Measurements from ENCODE around the gene HSPA4L.

Gene HSPA4L

DNA sequence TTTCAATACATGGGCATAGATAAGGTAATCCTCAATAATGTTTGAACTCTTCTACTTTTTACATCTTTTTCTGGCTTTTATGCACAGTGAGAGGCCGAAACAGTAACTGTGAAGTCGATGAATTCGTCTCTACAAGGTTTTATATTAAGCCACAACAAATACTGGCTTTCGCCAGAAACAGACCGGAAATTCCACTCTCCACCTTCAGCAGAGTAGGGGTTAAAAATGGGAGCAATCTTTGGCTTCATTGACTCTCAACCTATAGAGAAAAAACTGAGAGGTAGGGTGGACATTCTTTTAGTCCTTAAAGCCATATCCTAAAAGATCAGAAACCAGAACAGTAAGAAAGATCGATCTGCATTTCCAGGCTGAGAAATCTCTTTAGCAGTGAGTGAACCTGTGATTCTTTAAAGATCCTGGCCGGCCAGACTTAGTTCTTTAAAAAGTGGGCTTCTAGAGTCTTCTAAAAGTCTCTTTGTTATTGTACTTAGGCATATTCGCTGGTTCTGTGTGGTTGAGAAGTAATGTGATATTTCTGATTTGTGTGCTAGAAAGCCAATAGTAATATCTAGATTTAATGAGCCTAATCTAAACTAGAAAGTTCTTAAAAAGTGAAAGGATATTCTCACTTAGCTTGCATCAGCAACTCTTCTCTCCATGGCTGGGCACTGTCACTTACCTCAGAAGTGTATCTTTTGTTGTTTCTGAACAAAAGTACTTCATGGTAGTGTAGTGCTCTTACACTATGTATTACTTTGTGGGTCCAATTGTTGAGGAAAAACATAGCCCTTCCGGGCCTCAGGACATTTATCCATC lies 2.0 kb downstream of the HSPA4L start:
- DNase-seq = no peak

DNA sequence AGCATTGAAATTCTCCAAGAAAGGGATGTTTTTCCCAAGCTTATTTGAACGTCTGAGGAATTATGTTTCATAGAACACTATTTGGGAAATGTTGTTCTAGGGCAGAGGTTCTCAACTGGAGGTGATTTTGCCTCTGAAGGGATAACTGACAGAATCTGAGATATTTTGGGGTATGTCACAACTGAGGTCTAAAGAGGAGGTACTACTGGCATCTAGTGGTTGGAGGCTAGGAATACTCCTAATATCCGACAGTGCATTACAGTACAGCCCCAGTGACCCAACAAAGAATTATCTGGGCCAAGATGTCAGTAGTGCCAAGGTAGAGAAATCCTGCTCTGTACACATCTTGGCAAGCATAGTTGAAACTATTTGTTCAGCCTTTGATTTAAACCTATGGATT lies 6.4 kb downstream of the HSPA4L start:
- DNase-seq = no peak

DNA sequence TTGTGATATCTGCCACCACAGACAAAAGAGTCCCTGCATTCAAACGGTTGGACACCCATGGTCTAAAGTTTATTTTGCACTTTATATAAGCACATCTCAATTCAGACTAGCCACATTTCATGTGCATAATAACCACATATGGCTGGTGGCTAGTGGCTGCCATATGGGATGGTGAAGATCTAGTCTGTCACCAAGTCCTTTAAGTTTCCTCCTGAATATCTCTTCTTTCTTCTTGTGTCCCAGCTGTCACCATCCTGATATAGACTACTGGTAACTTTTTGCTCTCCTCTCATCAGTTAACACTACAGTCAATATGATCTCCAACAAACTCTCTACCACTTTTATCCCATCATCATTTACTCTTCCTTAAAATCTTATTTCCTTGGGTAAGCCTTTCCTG lies 9.3 kb downstream of the HSPA4L start:
- DNase-seq = no peak

DNA sequence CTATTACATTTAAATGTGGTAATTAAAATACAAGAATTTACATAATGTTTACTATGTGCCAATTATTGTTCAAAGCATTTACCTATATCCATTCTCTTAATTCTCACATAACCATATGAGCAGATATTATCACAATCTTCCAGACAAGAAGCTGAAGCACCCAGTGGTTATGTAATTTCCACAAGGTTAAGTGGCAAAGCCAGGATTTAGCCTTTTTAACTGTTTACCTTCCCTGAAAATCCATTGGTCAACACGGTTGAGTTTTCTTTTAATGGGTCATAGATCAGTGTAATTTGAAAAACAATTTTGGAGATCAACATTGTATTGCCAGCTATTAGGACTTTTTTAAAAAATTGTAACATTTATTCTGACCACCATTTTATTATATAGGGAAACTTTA lies 11.4 kb downstream of the HSPA4L start:
- DNase-seq = no peak

DNA sequence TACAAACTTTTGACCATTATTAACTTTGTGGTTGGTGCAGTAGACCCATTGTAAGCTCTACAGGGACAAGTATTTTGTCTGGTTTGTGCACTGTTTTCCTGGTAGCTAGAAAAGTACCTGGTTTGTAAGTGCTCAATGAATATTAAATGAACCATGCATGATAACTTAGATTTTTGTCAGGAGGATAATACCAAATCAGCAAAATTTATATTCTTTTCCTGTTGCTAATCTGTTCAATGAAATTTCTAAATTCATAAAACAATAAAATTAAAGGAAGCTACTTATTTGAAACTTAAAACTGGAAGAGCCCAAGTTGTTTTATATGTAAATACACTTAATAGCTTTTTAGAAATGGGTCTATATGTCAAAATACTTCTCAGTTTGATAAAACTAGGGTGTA lies 17.6 kb downstream of the HSPA4L start:
- no peak for DNase-seq

DNA sequence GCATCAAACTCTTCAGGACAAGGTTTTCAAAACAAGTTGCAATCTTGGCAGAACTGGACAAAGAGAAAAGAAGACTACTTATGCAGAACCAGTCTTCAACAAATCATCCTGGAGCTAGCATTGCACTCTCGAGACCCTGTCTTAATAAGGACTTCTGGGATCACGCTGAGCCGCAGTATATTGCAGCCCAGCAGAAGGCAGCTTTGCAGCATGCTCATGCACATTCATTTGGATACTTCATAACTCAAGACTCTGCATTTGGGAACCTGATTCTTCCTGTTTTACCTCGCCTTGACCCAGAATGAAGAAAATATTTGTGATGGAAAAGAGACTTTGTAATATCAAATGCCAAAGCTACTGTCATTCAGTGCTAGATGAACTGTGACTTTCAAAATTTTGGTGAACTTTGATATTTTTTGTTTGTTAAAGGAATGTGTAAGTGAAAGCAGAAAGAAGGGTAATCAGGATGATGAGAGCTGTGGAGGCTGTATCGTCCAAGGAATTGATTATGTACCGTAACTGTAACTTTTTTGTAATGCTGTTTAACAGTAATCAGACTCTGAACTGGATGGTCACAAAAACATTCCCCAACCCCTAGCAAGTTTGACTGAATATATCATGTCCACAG lies 27.2 kb downstream of the HSPA4L start:
- DNase-seq = no peak

DNA sequence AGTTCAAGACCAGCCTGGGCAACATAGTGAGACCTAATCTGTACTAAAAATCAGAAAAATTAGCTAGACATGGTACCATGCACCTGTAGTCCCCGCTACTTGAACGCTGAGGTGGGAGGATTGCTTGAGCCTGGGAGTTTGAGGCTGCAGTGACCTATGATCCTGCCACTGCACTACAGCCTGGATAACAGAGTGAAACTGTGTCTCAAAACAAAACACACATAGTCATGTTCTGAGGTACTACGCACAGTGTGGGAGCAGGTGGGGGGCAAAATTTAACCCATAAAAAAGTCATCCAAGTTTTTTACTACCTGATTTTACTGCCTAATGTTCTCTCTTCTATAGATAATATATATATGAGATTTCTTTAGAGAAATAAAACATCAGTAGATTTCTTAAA lies 28.4 kb downstream of the HSPA4L start:
- DNase-seq = no peak

DNA sequence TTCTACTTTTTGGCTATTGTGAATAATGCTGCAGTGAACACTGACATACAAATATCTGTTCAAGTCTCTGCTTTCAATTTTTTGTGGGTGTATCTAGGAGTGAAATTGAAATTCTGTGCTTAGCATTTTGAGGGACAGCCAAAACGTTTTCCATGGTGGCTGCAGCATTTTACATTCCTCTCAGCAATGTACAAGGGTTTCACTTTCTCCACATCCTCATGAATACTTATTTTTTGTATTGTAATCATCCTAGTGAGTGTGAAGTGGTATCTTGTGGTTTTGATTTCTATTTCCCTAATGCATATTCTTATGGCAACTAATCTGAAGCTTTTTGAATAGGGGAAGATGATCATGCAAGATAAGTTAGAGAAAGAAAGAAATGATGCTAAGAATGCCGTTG lies 40.3 kb downstream of the HSPA4L start:
- DNase-seq = no peak

DNA sequence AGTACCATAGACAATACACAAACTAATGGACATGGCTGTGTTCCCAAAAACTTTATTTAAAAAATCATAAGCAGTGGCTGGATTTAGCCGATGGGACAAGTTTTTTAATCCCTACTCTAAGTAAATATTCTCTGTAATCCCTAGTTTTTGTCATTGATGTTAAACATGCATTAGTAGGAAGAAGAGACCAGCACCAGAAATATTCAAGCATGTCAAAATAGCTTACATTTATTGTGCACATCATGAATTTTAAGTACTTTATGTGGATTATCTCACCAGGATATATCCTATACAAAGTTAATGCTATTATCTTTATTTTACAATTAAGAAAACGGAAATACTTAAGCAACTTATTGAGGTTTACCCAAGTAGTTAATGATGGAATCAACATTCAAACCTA lies 46.0 kb downstream of the HSPA4L start:
- DNase-seq = no peak

DNA sequence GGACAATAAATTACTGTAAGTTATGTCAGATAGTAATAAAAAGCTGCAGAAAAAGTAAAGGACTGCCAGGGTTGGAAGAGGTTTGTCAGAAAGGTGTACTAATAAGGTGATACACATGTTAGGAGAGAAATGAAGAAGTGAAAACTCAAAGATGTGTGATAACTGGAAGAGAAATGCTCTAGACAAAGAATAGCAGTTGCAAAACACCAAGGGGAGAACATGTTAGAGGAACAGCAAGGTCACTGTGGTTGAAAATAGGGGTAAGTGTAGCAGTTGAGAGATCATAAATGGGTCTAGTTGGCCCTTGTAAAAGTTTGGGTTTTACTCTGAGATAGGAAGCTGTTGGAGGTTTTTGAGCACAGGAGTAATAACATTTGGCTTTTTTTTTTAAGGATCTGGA lies 46.9 kb downstream of the HSPA4L start:
- no peak for DNase-seq

DNA sequence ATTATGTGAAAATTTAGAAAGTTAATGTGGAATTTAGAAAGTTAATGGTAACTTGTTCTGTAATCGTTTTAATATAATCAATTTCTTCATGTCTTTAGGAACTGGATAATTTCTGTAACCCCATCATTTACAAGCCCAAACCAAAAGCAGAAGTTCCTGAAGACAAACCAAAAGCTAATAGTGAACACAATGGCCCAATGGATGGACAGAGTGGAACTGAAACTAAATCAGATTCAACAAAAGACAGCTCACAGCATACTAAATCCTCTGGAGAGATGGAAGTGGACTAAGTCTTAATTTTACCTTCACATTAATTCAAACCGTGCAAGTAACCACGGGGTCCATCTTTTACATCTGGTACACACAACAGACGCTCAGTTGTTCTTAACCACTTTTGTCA lies 50.5 kb downstream of the HSPA4L start:
- DNase-seq = no peak

DNA sequence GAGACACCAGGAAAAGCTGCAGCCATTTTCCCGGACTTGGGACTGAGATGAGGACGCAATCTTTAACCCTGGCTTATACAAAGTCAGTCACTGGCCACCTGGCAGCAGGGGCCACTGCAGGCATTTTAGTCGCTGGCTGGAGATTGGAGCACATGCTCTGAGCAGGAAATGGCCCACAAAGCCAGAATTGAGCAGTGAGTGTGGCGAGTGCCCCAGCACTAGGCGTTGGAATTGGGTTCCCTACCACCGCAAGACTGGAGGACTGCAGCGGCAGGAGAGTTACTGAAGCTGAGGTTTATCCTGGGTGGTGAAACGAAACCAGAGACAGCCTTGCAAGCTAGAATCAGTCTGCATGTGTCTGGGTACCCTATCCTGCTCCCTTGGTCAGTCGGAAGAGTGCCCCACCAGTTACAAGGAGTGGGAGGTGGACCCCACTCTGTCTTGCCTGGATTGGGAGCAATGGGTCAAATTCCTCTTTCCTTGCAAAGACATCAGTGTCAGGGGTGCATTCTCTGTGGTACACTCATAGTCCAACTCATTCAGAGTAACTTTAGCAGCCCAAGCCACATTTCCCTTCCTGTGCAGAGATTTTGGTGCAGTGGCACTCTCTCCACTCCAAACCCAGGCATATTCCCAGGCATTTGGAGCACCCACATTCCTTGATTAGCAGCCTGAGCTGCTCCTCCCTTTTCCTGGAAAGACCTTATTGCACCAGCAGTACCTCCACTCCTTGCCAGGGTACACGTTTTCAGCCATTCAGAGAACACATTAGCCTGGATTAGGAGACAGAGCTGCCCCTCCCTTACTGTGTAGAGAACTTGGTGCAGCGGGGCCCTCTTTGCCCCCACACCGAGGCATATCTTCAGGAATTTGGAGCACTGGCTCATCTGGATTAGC lies 61.8 kb downstream of the HSPA4L start:
- no peak for DNase-seq

DNA sequence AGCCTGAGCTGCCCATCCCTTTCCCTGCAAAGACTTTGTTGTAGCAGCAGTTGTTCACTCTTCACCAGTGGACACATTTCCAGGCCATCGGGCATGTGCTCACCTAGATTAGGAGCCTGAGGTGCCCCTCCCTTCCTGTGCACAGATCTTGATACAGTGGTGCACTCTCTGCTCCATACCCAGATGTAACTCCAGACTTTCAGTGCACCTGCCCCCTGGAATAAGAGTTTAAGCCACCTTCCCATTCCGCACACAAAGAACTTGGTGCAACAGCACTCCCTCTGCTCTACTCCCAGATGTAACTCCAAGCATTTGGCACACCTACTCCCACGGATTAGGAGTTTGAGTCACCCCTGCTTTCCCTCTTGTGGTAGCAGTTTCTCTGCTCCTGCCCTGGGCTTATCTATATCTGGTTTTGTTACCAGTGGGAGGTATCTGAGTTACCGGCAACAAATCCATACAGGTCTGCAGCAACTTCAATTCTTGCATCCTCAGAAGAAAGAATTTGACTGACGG lies 62.5 kb downstream of the HSPA4L start:
- no peak for DNase-seq

DNA sequence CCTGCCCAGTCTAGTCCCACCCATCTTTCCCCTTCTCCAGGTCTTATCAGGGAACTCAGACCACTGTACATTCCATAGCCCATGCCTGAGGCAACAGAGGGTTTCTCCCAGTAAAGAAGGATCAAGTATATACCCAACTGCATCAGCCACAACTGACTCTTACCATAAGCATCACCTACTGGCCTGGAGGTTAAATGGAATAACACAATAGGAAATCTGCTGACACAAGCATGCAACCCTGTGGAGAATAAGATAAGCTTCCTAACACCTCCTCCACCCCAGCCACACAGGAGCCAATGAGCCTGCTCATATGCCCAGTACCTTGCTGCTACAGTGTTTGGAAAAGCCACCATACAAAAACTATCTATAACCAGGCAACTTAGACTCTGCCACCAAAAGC lies 63.9 kb downstream of the HSPA4L start:
- no peak for DNase-seq

DNA sequence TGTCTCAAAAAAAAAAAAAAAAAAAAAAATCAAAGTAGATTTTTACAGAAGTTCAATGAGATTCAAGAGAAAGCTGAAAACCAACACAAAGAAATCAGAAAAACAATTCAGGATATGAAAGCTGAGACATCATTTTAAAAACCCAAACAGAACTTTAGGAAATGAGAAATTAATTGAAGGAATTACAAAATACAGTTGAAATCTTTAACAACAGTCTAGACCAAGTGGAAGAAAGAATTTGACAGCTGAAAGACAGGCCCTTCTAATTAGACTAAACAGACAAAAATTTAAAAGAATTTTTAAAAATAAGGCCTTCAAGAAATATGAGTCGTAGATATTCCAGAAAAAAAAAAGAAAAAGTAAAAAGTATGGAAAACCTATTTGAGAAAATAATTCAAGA lies 64.6 kb downstream of the HSPA4L start:
- no peak for DNase-seq

DNA sequence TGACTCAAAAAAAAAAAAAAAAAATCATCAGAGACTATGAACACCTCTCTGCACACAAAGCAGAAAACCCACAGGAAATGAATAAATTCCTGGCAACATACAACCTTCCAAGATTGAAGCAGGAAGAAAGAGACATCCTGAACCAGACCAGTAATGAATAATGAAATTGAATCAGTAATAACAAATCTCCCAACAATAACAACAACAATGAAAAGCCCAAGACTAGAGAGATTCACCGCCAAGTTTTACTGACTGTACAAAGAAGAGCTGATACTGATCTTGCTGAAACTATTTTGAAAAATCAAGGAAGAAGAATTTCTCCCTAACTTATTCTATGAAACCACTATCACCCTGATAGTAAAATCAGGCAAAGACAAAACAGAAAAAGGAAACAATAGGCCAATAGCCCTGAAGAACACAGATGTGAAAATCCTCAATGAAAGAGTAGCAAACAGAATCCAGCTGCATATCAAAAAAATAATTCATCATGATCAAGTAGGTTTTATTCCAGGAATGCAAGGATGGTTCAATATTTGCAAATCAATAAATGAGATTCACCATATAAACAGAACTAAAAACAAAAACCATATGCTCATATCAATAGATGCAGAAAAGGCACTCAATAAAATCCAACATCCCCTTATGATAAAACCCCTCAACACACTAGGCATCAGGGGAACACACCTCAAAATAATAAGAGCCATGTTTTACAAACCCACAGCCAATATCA lies 67.5 kb downstream of the HSPA4L start:
- DNase-seq = no peak

DNA sequence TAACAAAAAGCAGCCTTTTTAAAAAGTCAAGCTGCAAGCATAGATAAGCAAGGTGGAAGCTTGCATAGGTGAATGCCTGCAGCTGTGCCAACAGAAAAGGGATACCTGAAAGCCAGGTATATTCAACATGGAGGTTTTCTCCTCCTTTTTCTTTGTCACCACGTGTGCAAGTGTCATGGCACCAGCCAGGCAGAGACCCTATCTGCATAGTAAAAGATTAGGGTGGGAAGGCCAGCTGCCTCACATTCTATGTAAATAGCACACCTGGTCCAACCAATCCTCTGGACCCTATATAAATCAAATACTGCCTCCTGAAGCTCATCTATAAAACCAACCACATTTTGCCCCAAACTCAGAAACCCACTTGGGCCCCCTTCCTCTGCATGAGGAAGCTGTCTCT lies 70.5 kb downstream of the HSPA4L start:
- DNase-seq = no peak

DNA sequence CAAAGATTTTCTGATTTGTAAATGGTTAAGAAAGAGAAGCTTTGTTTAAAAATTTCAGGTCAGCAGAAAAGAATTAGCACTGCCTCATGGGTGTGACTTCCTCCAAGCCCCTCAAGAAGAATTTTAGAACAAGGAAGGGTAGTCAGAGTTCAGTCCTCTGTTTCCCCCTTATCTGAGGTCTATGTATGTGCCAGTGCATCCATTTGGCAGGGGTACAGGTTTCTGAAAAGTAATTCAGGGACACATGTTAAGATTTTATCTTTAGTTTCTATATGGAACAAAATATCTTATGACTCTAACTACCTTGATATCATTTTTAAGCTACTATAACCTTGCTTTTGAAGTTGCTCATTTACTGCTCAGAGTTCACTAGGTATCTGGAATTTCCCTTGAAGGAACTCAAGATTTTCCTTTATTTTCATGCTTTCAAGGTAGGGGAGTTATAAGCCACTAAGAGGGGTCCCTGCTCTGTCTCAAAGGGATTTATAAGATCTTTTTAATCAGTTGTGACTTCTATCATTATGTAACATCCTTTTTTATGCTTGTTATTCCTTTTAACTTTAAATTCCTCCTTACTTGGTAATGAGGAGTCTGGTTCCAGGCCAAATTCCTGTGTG lies 74.2 kb downstream of the HSPA4L start:
- no peak for DNase-seq

DNA sequence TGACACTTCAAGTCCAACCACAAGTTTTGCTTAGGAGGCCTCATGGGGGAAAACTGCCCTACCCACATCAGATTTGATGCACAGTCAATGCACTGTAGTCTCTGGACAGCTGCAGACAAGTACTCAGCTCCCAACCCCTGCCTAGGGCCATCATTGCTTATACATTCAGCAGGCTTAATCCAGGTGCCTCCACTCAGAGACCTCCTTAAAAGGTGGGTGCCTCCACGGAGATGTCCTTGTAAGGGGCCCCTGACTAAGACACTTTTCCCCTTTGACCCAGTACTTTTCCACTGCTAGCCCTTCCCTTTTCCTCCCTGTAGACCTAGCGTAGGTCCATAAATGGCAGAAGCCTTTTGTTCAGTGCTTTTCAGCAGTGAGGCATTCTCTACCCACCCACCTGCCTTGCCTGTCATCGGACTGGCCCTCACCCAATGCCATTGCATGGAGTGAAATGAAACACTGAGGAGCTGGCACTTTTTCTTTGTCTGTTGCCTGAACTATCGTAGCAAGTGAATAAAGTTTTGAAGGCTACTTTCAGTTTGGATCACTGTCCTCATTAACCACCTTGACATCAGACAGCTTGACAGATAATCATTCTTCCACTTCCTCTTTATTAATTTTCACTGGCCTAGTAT lies 74.8 kb downstream of the HSPA4L start:
- DNase-seq = no peak

DNA sequence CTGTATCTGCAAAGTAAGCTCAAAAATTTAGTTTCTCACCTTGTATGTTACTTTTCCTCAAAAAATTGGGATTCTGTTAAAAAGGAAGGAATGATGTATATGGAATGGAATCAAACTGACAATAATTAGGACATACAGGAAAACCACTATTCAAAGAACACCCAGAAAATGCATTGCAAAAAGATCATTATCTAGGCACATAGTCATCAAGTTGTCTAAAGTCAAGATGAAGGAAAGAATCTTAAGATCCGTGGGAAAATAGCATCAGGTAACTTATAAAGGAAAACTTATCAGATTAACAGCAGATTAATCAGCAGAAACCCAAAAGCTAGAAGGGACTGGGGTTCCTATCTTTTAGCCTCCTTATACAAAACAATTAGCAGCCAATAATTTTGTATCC lies 75.5 kb downstream of the HSPA4L start:
- DNase-seq = no peak

DNA sequence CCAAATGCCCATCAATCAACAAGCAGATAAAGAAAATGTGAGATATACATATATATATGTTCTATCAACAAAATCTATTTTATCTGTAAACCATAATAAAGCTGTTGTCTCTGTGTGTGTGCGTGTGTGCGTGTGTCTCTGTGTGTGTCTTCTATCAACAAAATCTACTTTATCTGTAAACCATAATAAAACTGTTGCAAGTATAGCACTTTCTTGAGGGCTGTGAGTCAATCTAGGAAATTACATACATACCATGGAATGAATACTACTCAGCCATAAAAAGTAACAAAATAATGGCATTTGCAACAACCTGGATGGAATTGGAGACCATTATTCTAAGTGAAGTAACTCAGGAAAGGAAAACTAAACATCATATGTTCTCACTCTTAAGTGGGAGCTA lies 86.1 kb downstream of the HSPA4L start:
- DNase-seq = no peak

DNA sequence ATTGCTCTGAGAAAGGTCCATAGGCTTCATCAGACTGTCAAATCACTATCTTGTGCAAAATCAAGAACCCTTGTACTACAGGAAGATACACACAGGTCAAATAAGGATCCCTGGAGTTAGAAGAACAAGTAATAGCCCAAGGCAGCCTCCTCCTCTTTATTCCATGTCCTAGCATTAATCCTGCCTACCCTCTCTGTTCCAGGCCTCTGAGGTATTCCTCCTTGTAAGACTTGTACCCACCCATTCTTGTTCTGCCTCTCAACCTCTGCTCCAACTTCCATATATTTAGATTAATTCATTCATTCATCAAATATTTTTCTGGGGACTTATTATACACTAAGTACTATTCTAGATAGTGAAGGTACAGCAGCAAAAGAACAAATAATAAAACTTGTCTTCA lies 88.2 kb downstream of the HSPA4L start:
- DNase-seq = no peak

Data from NCI-H774 (cell line).